Panc1 (cell line): ENCODE data around the gene CAST.

Experiments
- CTCF ChIP-seq: fragments of 450-650 bp; IDR thresholded peaks from 2 replicates; pipeline ENCODE4 v1.5.1; 2017; ENCODE audit warnings: mild to moderate bottlenecking
- REST ChIP-seq, 2 experiments: IDR thresholded peaks; 2 replicates each; pipeline ENCODE4 v1.6.1; 2011 to 2012; ENCODE audit warnings: low read depth in 2 of 2, control low read depth in 1 of 2, low read length in 1 of 2, mild to moderate bottlenecking in 1 of 2, moderate library complexity in 1 of 2; ENCODE audit not compliant: insufficient read depth in 1 of 2

DNA sequence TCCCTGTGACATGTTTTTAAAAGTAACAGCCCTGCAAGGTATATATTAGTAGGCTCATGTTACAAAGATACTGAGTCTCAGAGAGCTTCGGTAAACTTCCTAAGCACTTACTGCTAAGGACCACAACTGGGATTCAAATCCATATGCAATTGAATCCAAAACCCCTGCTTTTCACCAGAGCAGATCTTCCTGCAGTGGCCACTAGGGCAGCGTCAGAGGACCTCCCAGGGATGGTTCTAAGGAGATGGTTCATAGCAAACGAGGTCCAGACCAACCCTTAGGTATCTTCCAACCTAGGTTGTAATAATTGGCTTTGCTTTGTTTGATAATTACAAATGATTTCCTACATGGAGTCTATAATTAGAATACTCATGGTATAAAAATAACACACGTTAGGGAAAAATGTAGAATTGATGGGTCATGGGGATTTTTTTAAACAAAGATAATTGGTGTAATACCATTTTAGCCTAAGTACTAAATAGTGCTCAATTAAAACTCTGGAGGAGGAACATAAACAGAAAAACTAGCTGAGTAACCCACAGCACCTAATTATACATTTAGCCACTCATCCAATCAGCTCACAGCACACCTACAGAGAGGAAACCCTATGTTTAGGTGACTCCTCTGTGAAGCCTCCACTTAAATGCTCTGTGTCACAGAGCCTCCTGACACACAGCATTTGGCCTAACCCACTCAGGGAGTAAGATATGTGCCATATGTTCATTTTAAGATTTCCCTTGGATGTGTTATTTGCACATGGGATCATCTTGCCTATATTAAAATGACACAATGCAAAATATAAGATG is 10.0 kb upstream of the CAST start:
- TF ChIP-seq CTCF (peak; percentile 72), REST (IDR thresholded peaks at IDR 0.05; ENCODE audit: insufficient read depth in 1 of 2, low read depth in 2 of 2, low read length in 1 of 2) (no peak)
